HG03521 (cell line): ENCODE data around the gene SERGEF.

ENCODE experiments used
- ATAC-seq: cut with Tn5 transposase; IDR thresholded peaks from one replicate; pipeline ENCODE4 v1.9.1; 2021; ENCODE audit warnings: mild to moderate bottlenecking, moderate library complexity; ENCODE audit not compliant: unreplicated experiment

Gene SERGEF

GRCh38 chr11:17792161-17792560 is 220.7 kb downstream of the SERGEF start:
- no peak for ATAC-seq

- ATAC-seq, result no peak
Observed at GRCh38 chr11:17791144-17791543, 221.7 kb downstream of the SERGEF start.

- no peak for ATAC-seq
Observed at GRCh38 chr11:17790453-17790852, 222.4 kb downstream of the SERGEF start.

GRCh38 chr11:17788084-17788483 is 224.8 kb downstream of the SERGEF start:
- no peak for ATAC-seq

GRCh38 chr11:17786824-17787525 is 225.9 kb downstream of the SERGEF start:
- no peak for ATAC-seq

GRCh38 chr11:17783878-17784277 is 229.0 kb downstream of the SERGEF start:
- no peak for ATAC-seq

- no peak for ATAC-seq
Observed at GRCh38 chr11:17782603-17783337, 230.1 kb downstream of the SERGEF start.

- ATAC-seq, result no peak
Observed at GRCh38 chr11:17782145-17782544, 230.7 kb downstream of the SERGEF start.

- no peak for ATAC-seq
Observed at GRCh38 chr11:17781626-17782025, 231.2 kb downstream of the SERGEF start.

- no peak for ATAC-seq
Observed at GRCh38 chr11:17781221-17781620, 231.6 kb downstream of the SERGEF start.

GRCh38 chr11:17780668-17781067 is 232.2 kb downstream of the SERGEF start:
- ATAC-seq, result no peak

- no peak for ATAC-seq
Observed at GRCh38 chr11:17779861-17780594, 232.8 kb downstream of the SERGEF start.

GRCh38 chr11:17778956-17779860 is 233.6 kb downstream of the SERGEF start:
- ATAC-seq, result no peak

GRCh38 chr11:17778352-17778751 is 234.5 kb downstream of the SERGEF start:
- ATAC-seq, result no peak

GRCh38 chr11:17777738-17778091 is 235.1 kb downstream of the SERGEF start:
- ATAC-seq, result no peak

GRCh38 chr11:17777086-17777737 is 235.6 kb downstream of the SERGEF start:
- ATAC-seq, result no peak

GRCh38 chr11:17776212-17776875 is 236.5 kb downstream of the SERGEF start:
- ATAC-seq, result no peak

- no peak for ATAC-seq
Observed at GRCh38 chr11:17775507-17776211, 237.2 kb downstream of the SERGEF start.

GRCh38 chr11:17775035-17775348 is 237.9 kb downstream of the SERGEF start:
- ATAC-seq, result no peak
